GM21367 (cell line): ENCODE data around the gene ZFC3H1.
"Not testable (repeated sequence)": the region's sequence is repeated elsewhere in the genome, so short reads cannot be mapped to it uniquely, and the experiment has no call there.

Source experiments
- ATAC-seq: cut with Tn5 transposase; IDR thresholded peaks from one replicate; pipeline ENCODE4 v1.9.1; 2021; ENCODE audit not compliant: unreplicated experiment

The ZFC3H1 gene, protein sequence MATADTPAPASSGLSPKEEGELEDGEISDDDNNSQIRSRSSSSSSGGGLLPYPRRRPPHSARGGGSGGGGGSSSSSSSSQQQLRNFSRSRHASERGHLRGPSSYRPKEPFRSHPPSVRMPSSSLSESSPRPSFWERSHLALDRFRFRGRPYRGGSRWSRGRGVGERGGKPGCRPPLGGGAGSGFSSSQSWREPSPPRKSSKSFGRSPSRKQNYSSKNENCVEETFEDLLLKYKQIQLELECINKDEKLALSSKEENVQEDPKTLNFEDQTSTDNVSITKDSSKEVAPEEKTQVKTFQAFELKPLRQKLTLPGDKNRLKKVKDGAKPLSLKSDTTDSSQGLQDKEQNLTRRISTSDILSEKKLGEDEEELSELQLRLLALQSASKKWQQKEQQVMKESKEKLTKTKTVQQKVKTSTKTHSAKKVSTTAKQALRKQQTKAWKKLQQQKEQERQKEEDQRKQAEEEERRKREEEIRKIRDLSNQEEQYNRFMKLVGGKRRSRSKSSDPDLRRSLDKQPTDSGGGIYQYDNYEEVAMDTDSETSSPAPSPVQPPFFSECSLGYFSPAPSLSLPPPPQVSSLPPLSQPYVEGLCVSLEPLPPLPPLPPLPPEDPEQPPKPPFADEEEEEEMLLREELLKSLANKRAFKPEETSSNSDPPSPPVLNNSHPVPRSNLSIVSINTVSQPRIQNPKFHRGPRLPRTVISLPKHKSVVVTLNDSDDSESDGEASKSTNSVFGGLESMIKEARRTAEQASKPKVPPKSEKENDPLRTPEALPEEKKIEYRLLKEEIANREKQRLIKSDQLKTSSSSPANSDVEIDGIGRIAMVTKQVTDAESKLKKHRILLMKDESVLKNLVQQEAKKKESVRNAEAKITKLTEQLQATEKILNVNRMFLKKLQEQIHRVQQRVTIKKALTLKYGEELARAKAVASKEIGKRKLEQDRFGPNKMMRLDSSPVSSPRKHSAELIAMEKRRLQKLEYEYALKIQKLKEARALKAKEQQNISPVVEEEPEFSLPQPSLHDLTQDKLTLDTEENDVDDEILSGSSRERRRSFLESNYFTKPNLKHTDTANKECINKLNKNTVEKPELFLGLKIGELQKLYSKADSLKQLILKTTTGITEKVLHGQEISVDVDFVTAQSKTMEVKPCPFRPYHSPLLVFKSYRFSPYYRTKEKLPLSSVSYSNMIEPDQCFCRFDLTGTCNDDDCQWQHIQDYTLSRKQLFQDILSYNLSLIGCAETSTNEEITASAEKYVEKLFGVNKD (N-terminal part only)

DNA sequence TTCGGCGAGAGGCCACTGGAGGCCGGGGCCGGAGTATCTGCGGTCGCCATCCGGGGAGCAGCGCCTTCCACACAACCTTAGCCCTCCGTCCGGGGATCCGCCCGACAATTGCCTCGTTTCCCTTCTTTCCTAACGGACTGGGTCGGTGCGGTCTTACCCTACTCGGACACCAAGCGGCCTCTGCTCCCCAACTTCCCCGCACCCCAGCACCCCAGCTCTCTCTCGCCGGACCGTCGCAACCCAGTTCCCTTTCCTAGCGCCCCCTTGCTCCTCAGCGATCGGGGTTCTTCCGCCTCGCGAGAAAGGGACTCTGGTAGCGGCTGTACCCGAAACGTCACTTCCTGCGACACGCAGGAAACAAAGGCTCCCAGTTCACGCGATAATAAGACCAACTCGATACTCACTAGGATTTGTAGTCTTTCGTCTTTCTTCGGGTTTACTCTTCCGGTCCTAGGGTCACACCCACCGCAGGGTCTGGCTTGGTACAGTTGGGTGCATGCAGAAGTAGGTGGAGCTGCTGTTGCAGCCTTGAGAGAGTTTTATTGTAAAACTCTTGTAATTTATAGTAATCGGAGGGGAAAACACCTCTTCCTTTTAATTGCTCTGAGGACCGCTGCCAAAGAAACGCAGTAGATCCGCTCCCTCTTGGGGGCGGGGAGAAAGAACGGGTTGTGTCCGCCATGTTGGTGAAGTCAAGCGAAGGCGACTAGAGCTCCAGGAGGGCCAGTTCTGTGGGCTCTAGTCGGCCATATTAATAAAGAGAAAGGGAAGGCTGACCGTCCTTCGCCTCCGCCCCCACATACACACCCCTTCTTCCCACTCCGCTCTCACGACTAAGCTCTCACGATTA is at the start of gene ZFC3H1, which contains the start of gene THAP2:
Gene ZFC3H1, minus strand, starts transcription at position 288 of the 850 bp plus-strand sequence. Its CDS starts 238 bp downstream, at position 50.
Gene THAP2, plus strand, starts transcription at position 741 of the 850 bp plus-strand sequence. CDS start 209 bp downstream, outside the sequence.
- ATAC-seq, result peak; percentile 84

DNA sequence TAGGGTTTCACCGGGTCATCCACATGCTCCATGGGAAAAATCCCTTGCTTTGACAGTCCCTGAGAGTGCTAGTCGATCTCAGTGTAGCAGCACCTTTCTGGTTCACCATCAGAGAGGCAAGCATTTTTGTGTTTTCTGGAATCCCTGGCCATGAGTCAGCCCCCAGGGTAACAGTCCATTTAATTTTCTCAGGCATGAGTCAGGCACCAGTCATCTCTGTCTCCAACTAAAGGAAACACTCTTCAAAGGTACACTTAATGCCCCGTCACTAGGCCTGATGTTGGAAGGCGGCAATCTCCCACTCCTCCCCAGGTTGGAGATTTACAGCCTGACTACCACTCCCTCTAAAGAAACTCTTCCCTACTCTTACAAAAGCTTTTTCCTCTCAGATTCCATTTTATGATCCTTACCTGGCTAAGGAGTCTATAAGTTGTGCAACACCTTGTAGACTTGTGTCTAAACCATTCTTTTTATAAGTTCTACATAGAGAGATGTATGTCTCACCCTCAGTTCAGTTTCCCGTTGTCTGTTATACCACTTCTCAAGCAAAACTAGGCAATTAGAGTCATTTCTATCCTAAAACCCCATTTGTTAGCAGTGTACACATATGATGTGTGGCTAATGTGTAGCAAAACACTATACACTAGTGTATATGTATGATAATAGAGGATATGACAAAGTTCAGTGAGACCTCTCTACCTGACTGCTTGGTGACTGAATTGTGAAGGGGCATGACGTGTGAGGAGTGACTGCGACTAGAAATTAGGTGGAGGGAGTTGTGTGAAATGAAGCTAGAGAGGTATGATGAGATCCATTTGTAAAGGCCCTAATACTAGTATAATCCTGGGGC is 46.9 kb upstream of the ZFC3H1 start:
- no peak for ATAC-seq

DNA sequence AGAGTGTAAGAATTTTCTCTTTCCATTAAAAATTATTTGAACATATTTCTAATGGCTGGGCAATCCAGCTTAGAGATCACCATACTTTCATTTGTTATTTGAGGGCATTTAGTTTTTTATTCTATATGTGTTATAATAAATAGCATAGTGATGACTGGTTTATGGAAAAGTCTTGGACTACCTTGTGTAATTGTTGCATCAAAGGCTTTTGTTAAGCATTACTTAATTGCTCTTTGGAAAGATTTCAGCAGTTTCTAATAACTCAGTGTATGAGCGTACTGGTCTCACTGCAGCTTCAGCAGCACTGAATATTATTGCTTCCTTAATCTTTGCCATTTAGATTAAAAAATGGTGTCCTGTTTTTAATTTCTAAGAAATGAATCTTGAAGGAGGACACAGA is 45.0 kb upstream of the ZFC3H1 start:
- no peak for ATAC-seq

DNA sequence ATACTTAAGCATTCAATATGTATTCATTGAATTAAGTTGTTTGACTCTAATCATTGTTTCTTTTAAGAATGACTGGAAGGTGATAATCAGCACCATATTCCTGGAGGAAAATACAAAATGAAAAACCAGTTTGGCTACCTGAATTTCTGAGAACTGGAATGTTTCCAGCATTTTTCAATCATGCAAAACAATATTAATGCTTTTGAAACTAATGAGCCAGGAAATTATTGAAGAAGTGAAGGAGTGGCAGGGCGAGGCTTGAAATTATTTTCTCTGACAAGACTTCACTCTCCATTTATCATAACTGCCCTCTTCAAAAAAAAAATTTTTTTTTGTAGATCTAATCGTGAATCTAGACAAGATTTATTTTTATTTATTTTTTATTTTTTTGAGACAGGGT is 41.3 kb upstream of the ZFC3H1 start:
- no peak for ATAC-seq

DNA sequence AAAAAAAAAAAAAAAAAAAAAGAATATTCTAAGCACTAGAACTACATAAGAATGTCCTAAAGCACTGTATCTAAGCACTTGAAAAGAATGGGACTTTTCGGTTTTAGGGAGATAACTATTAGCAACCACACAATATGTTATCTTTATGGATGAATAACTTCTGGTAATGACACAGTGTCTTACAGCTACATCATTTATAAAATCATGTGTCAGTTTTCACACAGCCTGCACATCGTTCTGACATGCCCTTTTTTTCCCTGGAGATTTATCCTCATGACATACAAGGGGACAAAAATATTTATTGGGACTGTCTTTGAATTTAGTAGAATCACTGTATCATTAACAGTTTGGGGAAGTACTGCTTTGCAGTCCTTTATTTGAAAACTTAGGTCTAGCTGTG is 39.6 kb upstream of the ZFC3H1 start:
- no peak for ATAC-seq

DNA sequence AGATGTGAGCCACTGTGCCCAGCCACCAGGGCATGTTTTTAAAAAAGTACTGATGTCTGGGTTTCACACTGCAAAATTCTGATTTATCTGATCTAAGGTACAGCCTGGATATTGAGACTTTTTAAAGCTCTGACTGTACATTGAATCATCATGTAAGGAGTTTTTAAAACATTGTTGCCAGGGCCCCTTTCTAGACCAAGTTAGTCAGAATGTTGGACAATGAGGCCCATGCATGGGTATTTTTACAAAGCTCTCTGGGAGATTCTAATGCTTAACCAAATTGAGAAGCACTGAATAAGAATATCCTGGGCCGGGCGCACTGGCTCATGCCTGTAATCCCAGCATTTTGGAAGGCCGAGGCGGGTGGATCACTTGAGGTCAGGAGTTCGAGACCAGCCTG is 38.9 kb upstream of the ZFC3H1 start:
- ATAC-seq, result no peak

DNA sequence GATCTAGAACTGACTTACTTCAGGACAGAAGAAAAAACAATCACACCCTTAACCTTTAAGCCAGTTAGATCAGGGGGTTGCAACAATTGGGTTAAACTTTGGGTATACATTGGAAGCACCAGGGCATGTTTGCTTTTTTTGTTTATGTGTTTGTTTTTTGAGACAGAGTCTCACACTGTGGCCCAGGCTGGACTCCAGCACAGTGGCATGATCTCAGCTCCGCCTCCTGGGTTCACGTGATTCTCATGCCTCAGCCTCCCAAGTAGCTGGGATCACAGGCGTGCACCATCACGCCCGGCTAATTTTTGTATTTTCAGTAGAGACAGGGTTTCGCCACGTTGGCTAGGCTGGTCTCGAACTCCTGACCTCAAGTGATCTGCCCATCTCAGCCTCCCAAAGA is 38.5 kb upstream of the ZFC3H1 start:
- ATAC-seq, result not testable (repeated sequence)

DNA sequence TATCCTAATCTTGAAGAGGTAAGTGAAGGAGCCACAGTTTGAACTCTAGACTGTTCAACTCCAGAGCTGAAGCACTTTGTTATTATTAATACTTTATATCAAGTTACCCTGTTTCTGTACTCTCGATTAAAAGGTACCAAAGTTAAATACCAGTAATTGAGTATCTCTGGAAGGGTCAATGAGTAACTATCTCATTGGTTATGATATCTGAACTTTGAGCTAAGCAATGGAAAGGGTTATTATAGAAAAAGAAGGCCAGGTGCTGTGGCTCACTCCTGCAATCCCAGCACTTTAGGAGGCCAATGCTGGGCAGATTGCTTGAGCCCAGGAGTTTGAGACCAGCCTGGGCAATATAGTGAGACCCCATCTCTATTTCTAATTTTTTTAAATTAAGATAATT is 32.1 kb upstream of the ZFC3H1 start:
- no peak for ATAC-seq

DNA sequence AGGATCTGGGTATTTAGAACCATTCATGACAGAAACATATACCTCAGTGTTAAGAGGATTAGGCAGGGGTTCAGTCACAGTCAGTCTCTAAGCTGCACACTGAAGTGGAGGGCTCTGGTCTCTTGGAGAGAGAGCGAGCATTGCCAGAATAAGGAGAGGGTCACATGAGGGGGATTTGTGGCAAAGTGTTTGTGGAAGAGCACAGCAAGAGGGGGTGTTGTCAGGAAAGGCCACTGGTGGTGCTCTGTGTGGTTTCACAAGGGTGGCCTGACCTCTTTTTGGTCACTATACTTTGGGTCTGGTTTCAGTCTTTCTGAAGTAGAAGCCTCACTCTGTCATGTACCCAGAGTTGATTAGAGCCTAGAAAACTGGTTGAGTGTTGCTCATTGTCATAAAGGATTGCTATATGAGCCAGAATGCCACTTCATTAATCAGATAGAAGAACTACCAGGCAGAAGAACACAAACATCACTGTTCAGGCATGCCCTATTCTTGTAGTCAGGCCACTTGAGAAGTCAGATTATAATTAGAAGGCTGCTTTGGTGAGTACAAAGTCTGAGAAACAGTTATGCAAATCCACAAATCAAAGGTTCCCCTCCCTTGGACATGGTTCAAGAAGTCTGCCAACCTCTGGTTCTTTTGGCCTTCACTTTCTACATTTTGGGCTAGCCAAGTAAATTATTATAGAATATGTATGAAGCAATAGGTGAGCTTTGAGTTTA is 30.6 kb upstream of the ZFC3H1 start:
- ATAC-seq, result peak; percentile 84

DNA sequence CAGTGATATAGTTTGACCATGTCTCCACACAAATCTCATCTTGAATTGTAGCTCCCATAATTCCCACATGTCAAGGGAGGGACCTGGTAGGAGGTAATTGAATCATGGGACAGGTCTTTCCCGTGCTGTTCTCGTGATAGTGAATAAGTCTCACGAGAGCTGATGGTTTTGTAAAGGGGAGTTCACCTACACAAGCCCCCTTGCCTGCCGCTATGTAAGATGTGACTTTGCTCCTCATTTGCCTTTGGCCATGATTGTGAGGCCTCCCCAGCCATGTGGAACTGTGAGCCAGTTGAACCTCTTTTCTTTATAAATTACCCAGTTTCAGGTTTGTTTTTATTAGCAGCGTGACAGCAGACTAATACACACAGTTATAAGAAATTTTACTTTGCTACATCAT is 30.0 kb upstream of the ZFC3H1 start:
- ATAC-seq, result peak; percentile 6

DNA sequence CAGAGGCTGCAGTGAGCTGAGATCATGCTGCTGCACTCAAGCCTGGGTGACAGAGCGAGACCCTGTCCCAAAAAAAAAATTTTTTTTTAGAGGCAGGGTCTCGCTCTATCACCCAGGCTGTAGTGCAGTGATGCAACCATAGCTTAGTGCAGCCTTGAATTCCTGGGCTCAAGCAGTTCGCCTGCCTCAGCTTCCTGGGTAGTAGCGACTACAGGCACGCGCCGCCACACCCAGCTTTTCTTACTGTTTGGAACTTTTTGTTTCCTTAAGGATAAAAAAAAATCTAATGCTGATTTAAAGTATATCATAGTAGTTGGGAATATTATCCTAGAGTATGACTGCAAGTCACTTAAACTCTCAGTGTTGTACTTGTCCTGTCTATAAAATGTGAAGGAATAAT is 29.5 kb upstream of the ZFC3H1 start:
- ATAC-seq, result no peak

DNA sequence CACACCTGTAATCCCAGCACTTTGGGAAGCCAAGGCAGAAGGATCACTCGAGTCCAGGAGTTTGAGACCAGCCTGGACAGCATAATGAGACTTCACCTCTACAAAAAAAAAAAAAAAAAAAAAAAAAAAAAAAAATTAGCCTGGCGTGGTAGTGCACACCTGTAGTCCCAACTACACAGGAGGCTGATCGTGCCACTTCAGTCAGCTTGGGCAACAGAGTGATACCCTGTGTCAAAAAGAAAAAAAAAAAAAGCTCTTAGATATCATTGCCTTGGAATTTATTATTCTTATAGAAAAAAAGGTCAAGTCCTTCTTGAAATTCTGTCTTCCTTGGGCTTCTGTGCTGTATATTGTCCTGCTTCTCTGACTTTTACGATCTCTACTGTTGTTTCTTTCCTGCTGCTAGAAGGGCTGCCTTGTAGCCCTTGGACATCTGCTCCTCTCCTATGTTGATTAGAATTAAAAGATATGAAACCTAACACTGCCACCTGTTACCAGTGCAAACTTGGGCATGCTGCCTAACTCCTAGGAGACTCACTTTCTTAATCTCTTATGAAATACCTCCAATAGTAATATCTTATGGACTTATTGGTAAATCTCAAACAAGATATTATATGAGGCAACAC is 28.0 kb upstream of the ZFC3H1 start:
- ATAC-seq, result no peak

DNA sequence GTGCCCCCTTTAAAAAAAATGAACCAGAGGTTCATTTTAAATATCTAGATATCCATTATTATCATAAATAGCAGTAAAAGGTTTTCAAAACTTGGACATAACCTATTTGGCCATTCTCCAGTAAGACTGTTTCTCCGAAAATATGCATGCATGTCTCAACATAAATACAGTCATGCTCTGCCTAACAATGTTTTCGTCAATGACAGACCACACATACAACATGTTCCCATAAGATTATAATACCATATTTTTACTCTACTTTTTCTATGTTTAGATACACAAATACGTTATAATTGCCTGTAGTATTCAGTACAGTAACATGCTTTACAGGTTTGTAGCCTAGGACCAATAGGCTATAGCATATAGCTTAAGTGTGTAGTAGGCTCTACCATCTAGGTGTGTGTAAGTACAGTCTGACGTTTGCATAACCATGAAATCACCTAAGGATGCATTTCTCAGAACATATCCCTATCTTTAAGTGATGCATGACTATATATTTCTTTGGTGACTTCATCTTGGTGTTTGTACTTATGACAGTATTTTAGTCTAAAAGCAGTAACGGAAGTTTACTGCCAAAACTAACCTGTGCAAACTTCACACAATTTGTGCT is 25.4 kb upstream of the ZFC3H1 start:
- no peak for ATAC-seq

DNA sequence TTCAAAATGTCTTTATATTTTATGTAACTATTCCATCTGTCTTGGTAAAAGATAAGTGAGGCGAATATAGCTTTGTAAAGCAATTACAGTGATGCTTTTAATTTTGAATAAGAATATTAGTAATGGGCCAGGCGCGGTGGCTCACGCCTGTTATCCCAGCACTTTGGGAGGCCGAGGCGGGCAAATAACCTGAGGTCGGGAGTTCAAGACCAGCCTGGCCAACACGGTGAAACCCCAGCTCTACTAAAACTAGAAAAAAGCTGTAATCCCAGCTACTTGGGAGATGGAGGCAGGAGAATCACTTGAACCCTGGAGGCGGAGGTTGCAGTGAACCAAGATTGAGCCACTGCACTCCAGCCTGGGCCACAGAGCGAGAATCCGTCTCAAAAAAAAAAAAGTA is 23.5 kb upstream of the ZFC3H1 start:
- ATAC-seq, result not testable (repeated sequence)

DNA sequence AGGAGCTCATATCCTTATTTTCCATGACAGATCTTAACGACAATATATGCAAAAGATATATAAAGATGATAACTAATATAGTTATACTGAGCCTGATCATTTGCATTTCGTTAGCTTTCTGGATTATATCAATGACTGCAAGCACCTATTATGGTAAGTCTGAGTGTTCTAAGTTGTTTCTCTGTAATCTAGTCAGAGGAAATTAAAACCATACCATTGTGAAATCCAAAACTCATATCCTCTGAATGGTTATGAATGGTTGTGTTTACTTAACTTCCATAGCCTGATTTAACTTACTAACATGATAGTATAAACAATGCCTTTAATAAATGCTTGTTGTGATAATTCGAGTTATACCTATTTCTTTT is 23.0 kb upstream of the ZFC3H1 start:
- ATAC-seq, result no peak

DNA sequence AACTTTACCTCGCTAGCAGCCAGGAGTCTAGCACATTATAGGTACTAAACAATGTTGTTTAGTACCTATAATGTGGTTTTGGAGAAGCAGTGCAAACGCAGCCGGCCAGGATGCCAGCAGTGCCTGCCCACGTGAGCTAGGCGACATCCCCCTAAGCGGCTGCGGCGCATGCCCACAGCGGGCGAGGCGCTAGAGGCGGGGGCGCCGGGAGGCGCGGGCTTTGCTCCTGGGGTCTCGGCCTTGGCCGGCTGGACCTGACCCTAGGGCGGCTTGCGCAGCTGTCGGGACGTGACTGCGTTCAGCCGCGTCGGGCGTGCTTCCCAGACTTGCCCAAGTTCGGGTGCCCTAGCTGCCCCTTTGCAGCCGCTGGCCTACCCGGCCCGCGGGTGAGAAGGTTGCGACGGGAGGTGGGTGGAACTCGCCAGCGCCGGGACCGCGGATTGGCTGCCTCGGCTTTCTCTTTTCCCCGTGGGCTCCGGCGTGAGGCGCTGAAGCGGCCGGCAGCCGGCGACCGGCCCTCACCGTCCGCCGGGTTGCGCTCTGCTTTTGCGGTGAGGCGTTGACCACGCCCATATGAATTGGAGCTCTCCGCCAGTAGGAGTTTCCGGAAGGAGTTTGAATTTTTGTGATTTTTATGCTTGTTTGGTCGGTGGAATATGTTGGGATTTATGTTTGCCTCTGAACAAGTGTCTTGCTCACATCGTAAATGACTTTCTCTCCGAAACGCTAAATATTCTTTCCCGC is 22.4 kb upstream of the ZFC3H1 start, which contains the start of gene TMEM19:
Gene TMEM19, plus strand, starts transcription at position 169 of the 744 bp plus-strand sequence. CDS start 599 bp downstream, outside the sequence.
- ATAC-seq, result peak; percentile 81

DNA sequence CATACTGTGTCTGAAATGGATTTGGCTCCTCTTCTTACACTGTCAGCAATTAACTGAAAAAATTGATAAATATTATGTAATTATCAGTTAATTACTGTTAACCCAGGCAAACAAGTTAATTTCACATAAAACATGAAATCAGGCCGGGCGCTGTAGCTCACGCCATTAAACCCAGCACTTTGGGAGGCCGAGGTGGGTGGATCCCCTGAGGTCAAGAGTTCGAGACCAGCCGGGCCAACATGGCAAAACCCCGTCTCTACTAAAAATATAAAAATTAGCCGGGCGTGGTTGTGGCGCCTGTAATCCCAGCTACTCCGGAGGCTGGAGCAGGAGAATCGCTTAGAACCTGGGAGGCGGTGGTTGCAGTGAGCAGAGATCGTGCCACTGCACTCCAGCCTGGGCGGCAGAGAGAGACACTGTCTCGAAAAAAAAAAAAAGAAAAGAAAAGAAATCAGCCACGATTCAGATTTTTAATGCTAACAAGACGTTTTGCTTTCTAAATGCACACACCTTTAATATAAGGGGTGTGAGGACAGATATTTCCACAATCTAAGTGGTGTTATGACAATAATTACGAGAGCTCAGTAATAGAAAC is 21.8 kb upstream of the ZFC3H1 start:
- no peak for ATAC-seq
